Lower leg skin (tissue), 4 donors: Measurements from ENCODE around the gene LRATD1. TPM values are rescaled to one million over a fixed set of nuclear protein-coding genes. Genes with fewer than 3 reads are reported as not detected.
A peak's percentile ranks its signal among the peaks of the same experiment; 100 is the strongest.

Experiments
- DNase-seq, 2 donors: peaks; one replicate each; pipeline ENCODE4 v3.0.0-alpha.2; 2019; ENCODE audit warnings: low spot score in 2 of 2
- H3K4me3 ChIP-seq: fragments of 200-600 bp; sonication (generic); 2 replicates; pipeline ENCODE4 v1.5.1; 2017; ENCODE audit warnings: mild to moderate bottlenecking, low read depth; ENCODE audit not compliant: poor library complexity, severe bottlenecking
- CTCF ChIP-seq, 3 donors: fragments of 450-650 bp; IDR thresholded peaks; one replicate each; pipeline ENCODE4 v1.5.1; 2016; ENCODE audit warnings: antibody characterized with exemption in 3 of 3, mild to moderate bottlenecking in 3 of 3, moderate library complexity in 2 of 3
- POLR2A ChIP-seq, 2 donors: fragments of 450-650 bp; IDR thresholded peaks; one replicate each; pipeline ENCODE4 v1.6.1; 2016 to 2017; ENCODE audit warnings: antibody characterized with exemption in 2 of 2, mild to moderate bottlenecking in 1 of 2, moderate library complexity in 1 of 2
- WGBS, 2 donors: methylation state at CpG; one replicate each; pipeline ENCODE4 v1.1.5; 2018; 5-methylcytosine and 5-hydroxymethylcytosine counted together
- intact Hi-C: fragments of 100-400 bp; cut with DNase I; formaldehyde crosslinking; loops from one replicate; pipeline ENCODE4 v1.15.0; 2023; ENCODE audit warnings: low total_unique reads
- total RNA-seq, 4 donors: library from RNA; depleted of rRNA; stranded (reverse); fragments of >200 nt; gene quantifications; one replicate each; pipeline ENCODE4 v1.1.0, GENCODE V29; 2016

LRATD1 gene
- total RNA-seq, 4 donors from 2014 or later, result 34.5 to 113 (median 58.8) TPM

- intact Hi-C loops, result loop anchor here (10.0 kb wide), 1 partner anchor 349 kb away; no protein-coding TSS in a partner anchor
- 2 to 3% methylated on average over 20 to 23 of the region's 42 CpGs for WGBS, 2 donors
- TF ChIP-seq CTCF (IDR thresholded peaks at IDR 0.05), result no peak
- no peak for TF ChIP-seq POLR2A (IDR thresholded peaks at IDR 0.05)
- peak overlapping the region; percentile 33 for H3K4me3 ChIP-seq
- DNase-seq, result peak; percentile 19 to 85
These were observed 1.1 kb downstream of the LRATD1 start for GRCh38 chr2:14633461-14634181.

GRCh38 chr2:14634182-14634488 lies 1.6 kb downstream of the LRATD1 start:
- 0 to 9% methylated on average over 2 to 5 of the region's 31 CpGs for WGBS, 2 donors

GRCh38 chr2:14634489-14635390 lies 2.2 kb downstream of the LRATD1 start:
- DNase-seq, result peak; percentile 73 to 96
- intact Hi-C loops, result loop anchor here (10.0 kb wide), 1 partner anchor 350 kb away; no protein-coding TSS in a partner anchor
- TF ChIP-seq CTCF (IDR thresholded peaks at IDR 0.05) (no peak), POLR2A (IDR thresholded peaks at IDR 0.05) (no peak)
- 1 to 2% methylated on average over 26 to 61 of the region's 81 CpGs for WGBS, 2 donors
- H3K4me3 ChIP-seq, result peak overlapping the region; percentile 33

More at GRCh38 chr2:14634182-14634488, 1.6 kb downstream of the LRATD1 start:
- TF ChIP-seq CTCF (IDR thresholded peaks at IDR 0.05) (no peak), POLR2A (IDR thresholded peaks at IDR 0.05) (no peak)
- no peak for DNase-seq
- intact Hi-C loops, result loop anchor here (10.0 kb wide), 1 partner anchor 349 kb away; no protein-coding TSS in a partner anchor
- H3K4me3 ChIP-seq, result peak overlapping the region; percentile 33

DNA sequence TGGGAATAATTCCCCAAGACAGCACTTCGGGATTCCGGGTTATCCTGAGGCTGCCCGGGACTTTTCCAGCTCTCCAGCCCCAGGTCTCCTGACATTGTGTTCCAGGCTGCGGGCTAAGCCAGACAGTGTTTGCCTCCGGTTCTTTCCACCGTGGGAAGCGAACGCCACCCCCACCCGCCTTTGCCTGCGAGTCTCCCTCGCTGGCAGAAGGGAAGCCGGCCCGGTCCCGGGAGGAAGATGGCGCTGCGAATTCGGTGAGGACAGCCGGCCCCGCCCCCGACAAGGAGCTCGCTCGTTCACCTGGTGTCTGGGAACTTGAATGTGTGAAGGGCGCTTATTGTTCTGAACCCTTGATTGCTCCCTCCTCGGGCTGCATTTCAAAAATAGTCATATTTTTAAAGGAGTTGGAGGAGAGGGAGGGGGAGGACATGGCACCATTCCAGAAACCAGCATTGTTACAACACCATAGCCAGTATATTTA lies 2.9 kb downstream of the LRATD1 start:
- WGBS, 2 donors, result 1% methylated on average over 24 of the region's 24 CpGs
- peak; percentile 56 to 94 for DNase-seq

More for the DNA sequence above, 2.9 kb downstream of the LRATD1 start:
- intact Hi-C loops, result loop anchor here (10.0 kb wide), 1 partner anchor 351 kb away; no protein-coding TSS in a partner anchor
- H3K4me3 ChIP-seq, result peak overlapping the region; percentile 33
- TF ChIP-seq POLR2A (IDR thresholded peaks at IDR 0.05) (no peak), CTCF (IDR thresholded peaks at IDR 0.05) (no peak)
